Gastroesophageal sphincter (tissue), 3 donors: Measurements from ENCODE around the gene ABI2.

Experiments
- CTCF ChIP-seq, 4 experiments: fragments of 200-600 bp in 2 of 4; fragments of 450-650 bp in 2 of 4; sonication (generic) in 1 of 4; IDR thresholded peaks; one replicate each; pipeline ENCODE4 v1.5.1; 2017 to 2019; ENCODE audit warnings: antibody characterized with exemption in 4 of 4, mild to moderate bottlenecking in 2 of 4, moderate library complexity in 2 of 4
- POLR2A ChIP-seq, 2 donors: fragments of 450-650 bp; IDR thresholded peaks; one replicate each; pipeline ENCODE4 v1.6.1; 2017; ENCODE audit warnings: antibody characterized with exemption in 2 of 2, mild to moderate bottlenecking in 2 of 2, moderate library complexity in 1 of 2

DNA sequence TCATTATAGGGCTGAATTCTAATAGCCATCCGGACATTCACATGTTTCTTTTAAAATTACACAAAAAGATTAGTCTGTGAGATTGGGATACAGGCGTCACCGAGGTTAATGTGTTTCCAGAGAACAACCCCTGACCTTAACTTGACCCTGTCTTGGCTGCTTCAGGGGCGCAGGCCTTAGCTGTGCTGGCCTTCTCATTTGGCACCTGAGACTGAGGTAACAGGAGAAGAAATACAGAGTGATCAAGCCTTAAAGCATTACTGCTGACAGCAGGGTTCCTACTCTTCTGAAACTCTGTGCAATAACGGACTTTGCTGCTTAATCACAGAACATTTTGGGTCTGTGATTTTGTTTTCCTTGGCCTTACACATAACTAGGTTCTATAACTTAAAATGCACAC, 114.3 kb downstream of the ABI2 start:
- TF ChIP-seq POLR2A (IDR thresholded peaks at IDR 0.05) = no peak
- TF ChIP-seq CTCF (IDR thresholded peaks at IDR 0.05) = no peak
